GM19193 (cell line): ENCODE measurements around the gene EDIL3.

Experiments
- POLR2A ChIP-seq: IDR thresholded peaks from 4 replicates; pipeline ENCODE4 v1.6.1; 2011; ENCODE audit not compliant: insufficient read depth, insufficient read length; ENCODE audit errors: extremely low read depth

EDIL3 gene

DNA sequence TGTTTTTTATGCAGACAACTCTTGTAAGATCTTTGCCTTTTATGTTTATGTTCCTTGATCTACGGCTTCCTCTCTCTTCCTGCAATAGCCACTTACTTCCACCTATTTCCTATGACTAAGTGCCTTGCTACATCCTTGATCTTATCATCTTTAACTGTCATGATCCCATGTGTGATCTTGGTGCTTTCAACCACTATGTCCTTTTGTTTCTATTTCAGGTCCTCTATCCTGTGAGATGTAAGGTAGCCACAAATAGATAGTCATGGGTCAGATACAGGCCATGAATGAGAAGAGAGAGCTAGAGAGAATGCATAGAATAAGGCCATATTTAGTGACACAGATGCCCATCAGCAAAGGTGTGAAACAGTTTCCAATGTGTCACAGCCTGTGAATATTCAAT is 420.4 kb downstream of the EDIL3 start:
- TF ChIP-seq POLR2A, result no peak

DNA sequence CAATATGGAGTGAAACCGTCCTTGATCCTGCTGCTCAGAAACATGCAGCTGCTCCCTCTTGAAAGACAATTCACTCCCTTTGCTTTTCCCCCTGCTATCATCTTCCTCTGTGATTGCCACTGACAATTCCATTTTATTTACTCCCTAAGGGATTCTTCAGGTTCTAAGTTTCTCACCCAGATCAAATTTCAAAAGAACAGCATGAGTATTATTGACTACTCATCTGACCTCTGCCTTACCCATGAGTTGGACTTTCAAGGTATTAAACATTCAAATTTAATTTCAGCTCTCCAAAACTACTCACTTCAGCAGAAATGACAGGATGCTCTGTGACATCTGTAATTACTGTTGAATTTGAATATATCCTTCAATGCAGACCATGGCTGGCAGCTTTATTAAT is 427.5 kb downstream of the EDIL3 start:
- TF ChIP-seq POLR2A, result no peak

DNA sequence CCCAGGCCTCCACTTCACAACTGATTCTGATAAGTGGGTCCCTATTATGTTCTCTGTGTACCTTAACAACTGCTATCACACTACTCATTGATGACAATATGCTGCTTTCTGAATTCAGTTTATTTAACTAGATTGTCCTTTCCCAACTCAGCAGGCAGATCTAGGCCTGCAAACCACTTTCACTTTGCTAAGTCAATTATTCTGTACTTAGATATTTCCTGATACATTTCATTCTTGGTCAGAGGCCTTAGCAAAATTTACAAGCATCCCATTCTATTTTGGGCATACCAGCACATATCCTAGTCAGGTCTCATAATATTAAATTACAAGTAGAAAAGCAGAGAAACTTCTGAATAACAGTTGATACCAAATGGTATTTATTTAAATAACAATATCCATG is 428.3 kb downstream of the EDIL3 start:
- TF ChIP-seq POLR2A, result no peak

DNA sequence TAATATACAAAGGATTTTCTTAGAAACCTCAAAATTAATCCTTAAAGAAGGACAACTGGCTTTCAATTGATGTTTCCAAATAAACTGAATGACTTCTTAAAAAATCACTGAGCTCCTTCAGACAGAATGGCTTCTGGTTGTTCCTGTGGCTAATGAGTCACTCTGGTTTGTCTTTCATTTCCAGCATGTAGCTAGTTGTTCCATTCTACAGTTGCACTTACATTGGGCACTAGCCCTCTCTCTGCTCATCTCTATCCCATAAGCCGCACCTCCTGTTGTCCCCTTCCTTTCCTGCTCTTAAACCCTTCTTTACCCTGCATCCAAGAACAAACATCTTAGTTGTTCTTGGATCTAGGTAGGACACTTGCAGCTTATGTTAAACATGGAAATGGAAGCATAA is 428.8 kb downstream of the EDIL3 start:
- TF ChIP-seq POLR2A, result no peak

DNA sequence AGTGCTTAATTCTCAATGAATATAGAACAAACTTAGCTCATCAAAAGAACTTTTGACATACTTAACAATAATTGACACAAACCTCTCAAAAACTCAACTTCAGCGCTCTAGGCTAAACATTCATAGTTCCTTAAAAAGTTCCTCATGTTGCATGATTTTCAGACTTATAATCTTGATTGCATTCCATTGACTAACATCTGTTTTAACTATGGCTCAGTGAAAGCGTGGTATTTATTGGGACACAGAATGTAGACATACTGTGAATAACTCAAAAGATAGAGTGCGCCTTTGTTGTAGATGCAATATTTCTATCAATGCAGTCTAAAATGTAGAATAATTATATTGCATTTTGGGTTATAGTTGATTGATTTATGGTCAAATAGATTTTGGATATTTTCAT is 436.9 kb downstream of the EDIL3 start:
- TF ChIP-seq POLR2A, result no peak

DNA sequence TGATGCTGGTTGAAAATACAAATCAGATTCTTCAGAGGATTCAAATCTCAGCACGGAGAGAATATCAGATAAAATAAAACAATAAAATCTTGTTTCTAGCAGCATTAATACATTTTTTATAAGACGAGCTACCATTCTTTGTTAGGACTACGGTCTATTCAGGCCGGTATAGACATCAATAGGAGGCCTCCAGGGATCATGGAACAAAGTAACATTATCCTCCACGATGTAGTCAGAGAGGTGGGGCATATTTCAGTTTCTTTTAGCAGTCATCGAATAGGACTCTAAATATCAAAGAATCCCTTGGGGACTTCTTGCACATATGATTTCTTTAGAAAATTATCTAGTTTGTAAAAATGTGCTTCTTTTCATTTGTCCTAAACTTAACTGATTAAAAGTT is 438.2 kb downstream of the EDIL3 start:
- TF ChIP-seq POLR2A, result no peak

DNA sequence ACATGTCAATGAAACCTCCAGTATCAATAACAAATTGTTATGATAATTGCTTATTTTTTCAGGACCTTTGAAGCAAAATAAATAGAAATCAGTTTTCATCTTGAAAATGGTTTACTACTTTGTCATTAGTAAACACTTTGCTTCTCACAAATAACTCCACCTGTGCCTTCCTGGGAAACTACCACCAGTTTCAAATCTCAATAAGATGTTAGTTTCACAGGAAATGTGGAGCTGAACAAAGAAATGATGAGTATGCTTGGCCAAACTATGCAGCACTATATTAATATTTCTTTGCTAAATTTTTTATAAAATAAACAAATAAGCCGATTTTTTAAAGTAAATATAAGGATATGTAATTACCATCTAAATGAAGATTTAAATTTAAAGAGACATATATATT is 442.5 kb downstream of the EDIL3 start:
- no peak for TF ChIP-seq POLR2A

DNA sequence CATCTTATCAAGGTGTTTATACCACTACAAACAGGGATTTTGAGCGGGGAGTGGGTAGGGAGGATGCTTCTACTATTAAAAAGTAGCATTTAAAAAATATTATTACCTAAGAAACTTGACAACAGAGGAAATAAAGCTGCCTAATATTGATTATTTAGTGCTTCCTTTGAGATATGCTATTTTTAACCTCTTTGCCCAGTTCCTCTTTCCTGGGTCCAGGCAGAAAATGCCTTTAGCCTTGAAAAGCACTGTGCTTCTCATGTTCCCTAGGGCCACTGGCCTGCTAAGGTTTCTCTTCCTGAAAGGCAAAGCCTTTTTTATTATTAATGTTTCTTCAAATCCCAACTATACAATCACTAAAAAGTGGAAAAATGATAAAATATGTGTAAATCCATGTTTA is 446.8 kb downstream of the EDIL3 start:
- TF ChIP-seq POLR2A, result no peak

DNA sequence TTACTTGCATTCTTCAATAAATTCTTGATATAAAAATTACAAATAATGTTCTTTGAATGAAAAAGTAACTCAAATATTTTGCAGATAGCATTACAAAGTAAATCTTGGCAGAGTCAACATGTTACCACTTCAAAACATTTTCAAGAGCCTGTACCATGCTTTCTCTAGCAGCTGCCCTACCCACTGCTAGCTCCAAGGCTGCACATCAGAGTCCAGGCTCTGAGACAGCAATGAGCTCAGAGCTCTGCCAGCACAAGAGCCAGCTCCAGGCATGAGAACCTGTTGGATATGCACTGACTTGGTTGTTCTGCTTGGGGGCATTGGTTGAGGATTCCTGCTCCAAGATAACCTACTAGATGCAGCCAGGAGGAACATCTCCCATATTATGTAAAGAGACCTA is 452.7 kb downstream of the EDIL3 start:
- TF ChIP-seq POLR2A, result no peak

DNA sequence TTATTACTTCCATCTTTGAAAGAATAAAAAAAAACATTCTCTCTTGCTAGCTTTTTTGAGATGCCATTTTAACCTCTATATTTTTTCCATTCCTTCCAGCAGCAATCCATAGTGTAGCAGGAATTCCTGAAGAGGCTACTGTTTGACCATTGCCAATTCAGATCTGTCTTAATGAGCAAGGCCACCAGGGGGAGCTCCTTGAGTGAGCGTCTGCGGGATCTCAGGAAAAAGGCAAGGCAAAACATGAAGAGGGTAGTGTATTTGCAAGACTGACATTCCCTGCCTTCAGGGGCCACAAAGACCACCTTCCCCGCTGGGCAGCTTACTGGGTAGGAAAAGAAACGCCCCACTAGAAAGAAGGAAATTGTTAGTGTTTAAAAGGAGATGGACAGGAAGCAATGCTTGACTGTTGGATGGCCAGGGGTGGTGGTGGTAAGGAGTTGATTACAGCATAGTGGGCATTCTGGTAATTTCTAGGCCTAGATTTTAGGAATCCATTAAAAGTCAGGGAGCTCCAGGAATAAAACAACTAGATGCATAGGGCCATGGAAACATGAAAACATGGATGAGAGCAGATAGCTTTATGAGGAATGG is 457.4 kb downstream of the EDIL3 start:
- TF ChIP-seq POLR2A, result no peak

DNA sequence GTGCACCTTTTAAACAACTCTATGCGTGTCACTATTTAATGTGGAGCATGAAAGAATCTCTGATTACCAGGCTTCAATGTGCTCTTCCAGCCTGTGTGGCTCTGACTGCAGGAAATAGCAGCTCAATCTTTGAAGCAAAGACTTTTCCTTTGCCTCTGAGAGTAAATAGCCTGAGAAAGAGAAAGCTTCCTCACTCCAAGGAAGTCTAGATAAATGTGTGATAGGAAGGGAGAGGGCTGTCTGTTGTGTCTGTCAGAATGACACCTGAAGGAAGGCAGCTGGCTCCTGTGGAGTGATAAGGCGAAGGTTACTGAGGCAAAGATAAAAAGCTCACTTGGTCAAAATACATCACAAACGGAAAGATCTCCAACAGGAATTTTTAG is 458.7 kb downstream of the EDIL3 start:
- no peak for TF ChIP-seq POLR2A

DNA sequence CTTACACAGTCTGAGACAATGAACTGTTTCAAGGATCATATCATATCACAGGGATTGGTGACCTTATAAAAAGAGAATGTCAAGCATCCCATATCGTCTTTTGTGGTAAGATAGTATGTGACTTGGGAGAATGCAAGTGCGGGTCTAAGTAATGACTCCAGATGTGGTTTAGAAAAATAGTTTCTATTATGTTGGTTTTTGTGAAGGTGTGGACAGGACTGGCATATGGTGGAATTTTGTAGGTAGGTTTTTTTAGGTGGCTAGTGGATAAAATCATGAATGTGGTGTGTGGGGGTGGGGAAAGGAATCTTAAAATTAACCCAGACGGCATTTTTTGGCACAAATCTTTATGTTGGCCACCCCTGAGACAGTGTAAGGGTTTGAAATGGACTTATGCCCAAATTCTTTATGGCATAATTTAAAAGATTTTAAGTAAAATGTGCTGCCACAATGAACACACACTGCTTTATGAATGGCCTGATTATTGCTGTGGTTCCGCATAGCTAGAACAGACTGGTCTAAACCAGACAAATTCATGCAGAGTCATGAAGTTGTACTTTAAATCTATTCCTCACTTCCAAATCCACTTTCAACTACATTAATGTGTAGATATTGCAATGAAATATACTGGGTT is 459.2 kb downstream of the EDIL3 start:
- TF ChIP-seq POLR2A, result no peak

DNA sequence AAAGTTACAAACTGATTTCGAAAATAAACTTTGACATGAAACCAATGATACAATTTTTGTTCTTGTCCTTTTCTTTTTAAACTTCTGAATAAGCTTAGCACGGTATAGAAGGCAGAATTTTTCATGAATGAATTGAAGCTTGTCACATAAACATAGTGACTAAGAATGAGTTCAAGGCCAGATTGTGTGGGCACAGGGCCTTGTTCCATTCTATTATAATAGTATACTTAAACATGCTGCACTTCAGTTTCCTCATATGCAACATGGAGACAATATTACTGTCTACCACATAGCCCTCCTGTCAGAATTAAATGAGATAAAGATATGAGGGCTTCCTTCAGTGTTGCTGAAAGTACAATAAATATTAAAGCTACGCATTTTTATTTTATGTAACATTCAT is 459.8 kb downstream of the EDIL3 start:
- TF ChIP-seq POLR2A, result no peak

DNA sequence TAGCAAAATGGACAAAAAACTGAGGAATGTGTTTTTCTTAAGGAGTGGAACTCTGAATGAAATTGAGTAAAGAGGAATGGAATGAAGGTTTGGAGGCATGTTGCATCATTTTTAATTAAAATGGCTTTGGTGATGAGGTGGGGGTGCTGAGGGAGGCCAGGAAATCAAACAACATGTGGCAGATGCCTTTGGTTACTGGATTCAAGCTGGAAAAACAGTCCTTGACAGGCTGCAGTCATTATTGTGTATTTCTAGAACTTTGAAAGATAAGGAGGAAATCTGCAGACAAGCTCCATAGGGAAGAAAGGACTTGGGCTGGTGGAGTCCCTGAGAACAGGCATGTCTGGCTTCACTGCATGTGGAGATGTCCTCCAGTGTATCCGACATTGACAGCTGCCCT is 460.5 kb downstream of the EDIL3 start:
- TF ChIP-seq POLR2A, result no peak

DNA sequence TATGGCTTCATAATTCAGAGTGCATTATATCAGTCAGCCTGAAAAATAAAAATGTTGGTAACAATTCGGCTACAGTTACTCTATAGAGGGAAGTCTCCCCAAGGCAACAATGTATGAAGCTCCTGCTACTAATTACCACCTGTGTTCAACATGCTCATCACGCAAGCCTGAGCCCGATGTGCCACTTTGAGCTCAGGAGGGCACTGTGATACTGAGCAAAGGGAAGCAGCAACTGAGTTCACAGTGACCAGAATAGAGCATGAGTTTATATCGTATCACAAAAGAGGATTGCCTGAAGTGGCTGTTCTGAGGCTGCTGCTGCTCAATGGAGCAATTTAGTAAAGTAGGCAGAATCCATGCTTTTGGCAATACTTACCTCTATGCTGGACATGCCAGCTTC is 462.0 kb downstream of the EDIL3 start:
- TF ChIP-seq POLR2A, result no peak

DNA sequence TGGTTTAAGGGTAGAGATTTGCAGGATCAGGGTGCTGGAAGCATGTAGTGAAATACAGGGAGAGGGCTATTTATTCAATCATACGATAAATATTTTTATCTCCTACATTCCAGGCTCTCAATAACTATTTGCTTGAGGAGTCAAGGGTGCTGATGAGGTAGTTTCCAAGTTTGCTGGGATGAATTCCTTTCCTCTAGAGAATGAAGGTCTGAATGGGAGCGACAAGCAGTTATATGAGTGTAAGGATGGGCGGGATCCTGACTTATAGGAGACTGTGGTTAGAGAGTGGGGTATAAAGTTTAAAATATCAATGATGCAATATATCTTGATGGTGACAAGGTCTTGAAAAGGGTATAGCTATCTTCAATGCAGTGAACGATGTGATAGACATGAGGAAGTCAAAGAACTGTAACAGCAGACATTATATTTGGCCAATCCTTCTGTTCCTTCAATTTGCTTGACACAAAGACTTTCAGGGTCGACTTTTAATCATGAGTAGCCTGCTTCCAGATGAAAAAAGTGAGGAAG is 462.9 kb downstream of the EDIL3 start:
- TF ChIP-seq POLR2A, result no peak
